ENCODE results near the gene CSKMT. TPM values are rescaled to one million over a fixed set of nuclear protein-coding genes. Genes with fewer than 3 reads are reported as not detected.
A peak's percentile ranks its signal among the peaks of the same experiment; 100 is the strongest.

Gene CSKMT
- total and polyA plus RNA-seq, 11 donors: 0.38 to 8.7 (median 4.4) TPM

DNA sequence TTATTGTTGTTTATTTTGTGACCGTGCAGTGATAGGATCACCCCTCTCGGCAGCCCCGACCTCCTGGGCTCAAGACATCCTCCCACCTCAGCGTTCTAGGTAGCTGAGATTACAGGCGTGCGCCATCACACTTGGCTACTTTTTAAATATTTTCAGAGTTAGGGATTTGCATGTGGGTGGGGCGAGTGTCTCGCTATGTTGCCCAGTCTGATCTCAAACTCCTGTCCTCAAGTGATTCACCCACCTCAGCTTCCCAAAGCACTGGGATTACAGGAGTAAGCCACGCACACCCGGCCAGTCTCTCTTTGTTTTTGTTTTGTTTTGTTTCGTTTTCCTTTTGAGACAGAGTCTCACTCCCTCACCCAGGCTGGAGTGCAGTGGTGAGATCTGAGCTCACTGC lies 10.8 kb upstream of the CSKMT start:
- DNase-seq: peak in 1 of 5 donors; percentile 35
- H3K36me3 ChIP-seq: peaks cover 0 to 9% (median 5%) of the 10 kb centered on the region in 9 donors
- no peak overlapping the region for H3K4me3 ChIP-seq
- H3K4me1 ChIP-seq: peaks cover 0 to 17% (median 13%) of the 10 kb centered on the region in 12 donors
- intact Hi-C loops (cut with DNase I): no loop called here
- TF ChIP-seq POLR2A (IDR thresholded peaks at IDR 0.05): no peak
- no peak for TF ChIP-seq CTCF (IDR thresholded peaks at IDR 0.05)
- no peaks in the 10 kb centered on the region for H3K27me3 ChIP-seq
- H3K9me3 ChIP-seq: no peaks in the 10 kb centered on the region
- H3K27ac ChIP-seq: no peak overlapping the region
- no peak for ATAC-seq
- WGBS, 4 donors: 89 to 91% (median 90%) methylated on average over 11 of the region's 11 CpGs

DNA sequence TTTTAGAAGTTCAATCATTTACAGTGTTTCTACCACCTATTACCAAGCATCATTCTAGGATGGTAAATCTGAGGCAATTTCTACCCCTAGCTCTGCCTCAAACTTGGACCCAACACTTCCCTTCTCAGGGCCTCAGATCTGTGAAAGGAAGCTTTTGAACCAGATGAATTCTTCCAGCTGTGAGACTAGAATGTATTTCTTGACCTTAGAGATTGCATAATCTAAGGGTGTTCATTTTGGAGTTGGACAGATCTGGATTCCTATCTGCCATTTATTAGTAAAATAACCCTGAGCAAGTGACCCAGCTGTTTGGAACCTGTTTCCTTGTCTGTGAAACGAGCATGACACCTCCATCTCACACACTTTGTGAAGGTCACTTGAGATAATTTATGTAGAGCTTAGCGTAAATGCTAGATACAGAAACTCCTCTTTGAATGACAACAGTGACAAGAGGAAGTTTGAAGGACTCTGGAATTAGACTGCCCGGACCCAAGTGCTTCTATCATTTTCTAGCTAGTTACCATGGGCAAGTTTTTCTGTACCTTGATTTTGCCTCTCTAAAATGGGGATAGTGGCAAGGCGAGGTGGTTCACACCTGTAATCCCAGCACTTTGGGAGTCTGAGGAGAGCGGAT lies 8.2 kb upstream of the CSKMT start:
- 41 to 62% (median 56%) methylated on average over 5 of the region's 5 CpGs for WGBS, 4 donors
- intact Hi-C loops (cut with DNase I): no loop called here
- H3K4me1 ChIP-seq: peaks cover 0 to 11% (median 8%) of the 10 kb centered on the region in 12 donors
- ATAC-seq: no peak
- H3K27ac ChIP-seq: no peak overlapping the region
- H3K9me3 ChIP-seq: no peaks in the 10 kb centered on the region
- TF ChIP-seq CTCF (IDR thresholded peaks at IDR 0.05) (no peak), POLR2A (IDR thresholded peaks at IDR 0.05) (no peak)
- peaks cover 0 to 10% (median 1%) of the 10 kb centered on the region in 9 donors for H3K36me3 ChIP-seq
- H3K27me3 ChIP-seq: no peaks in the 10 kb centered on the region
- no peak for DNase-seq
- H3K4me3 ChIP-seq: no peak overlapping the region

DNA sequence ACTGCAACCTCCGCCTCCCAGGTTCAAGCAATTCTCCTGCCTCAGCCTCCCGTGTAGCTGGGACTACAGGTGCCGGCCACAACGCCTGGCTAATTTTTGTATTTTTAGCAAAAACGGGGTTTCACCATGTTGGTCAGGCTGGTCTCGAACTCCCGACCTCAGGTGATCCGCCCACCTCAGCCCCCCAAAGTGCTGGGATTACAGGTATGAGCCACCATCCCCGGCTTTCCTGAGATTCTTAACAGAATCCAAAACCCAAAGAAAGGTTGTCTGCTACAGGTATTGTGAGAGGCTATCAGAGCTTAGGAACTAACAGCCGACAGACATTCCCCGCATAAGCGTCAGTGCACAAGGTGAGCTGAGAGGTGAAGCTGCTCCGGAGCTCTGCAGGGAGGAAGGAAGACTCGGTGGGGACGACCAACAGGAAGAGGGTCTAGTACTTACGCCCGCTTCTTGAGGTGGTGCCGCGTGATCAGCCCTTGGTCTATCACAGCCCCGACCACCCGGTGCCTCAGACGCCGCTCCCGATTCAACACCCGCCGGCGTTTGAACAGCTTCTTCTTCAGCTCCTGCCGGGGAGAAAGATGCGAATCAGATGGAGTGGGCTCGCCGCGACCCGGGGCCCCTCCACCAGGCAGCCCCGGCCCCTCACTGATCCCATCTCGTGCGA lies 572 bp upstream of the CSKMT start:
- intact Hi-C loops (cut with DNase I): loop anchor here in 1 of 10 donors (2.0 to 5.0 kb wide), 2 partner anchors 18 to 43 kb away; partner anchors contain the start of genes BSCL2, GANAB and GNG3

More for the DNA sequence above, 572 bp upstream of the CSKMT start:
- ATAC-seq (peak; percentile 18 to 46 (median 40)), DNase-seq (peak in 1 of 5 donors; percentile 5)
- 4 to 6% (median 5%) methylated on average over 27 to 36 of the region's 36 CpGs for WGBS, 4 donors
- Histone ChIP-seq H3K27me3 (no peaks in the 10 kb centered on the region), H3K4me3 (peak overlapping the region; percentile 53 to 92 (median 83)), H3K4me1 (peaks cover 5 to 41% (median 29%) of the 10 kb centered on the region in 12 donors), H3K9me3 (no peaks in the 10 kb centered on the region), H3K27ac (peak overlapping the region in 11 of 12 donors; percentile 84 to 98 (median 90)), H3K36me3 (peaks cover 0 to 41% (median 27%) of the 10 kb centered on the region in 9 donors)
- TF ChIP-seq CTCF (IDR thresholded peaks at IDR 0.05) (no peak), POLR2A (IDR thresholded peaks at IDR 0.05) (no peak)
